ENCODE results near the gene C15orf40. TPM values are rescaled to one million over a fixed set of nuclear protein-coding genes. Genes with fewer than 3 reads are reported as not detected.

Gene C15orf40
- total and polyA plus RNA-seq, 3 donors from 2014 or later, result 22.8 to 55.2 (median 24.7) TPM

DNA sequence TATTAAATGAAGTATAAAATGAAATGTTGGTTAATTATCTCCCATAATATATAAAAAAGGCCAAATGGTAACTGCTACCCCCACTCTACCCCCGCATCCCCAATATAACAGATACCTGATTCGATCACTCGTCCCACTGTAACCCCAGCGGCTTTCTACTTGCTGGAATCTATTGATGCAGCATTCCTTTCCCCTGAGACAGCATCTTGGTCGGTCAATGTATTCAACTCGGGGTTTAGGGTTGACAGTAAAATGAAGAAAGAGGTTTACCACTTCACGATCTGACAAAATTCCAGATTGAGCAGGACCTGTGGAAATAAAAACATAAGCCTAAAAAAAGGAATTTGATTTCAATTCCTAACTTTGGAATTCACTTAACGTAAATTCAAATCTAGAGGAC is 18.6 kb upstream of the C15orf40 start:
- Histone ChIP-seq H3K4me3 (no peak overlapping the region), H3K27ac (no peak overlapping the region), H3K4me1 (no peaks in the 10 kb centered on the region), H3K9me3 (no peaks in the 10 kb centered on the region), H3K27me3 (no peaks in the 10 kb centered on the region), H3K36me3 (ENCODE audit: low read depth, missing control alignments) (no peaks in the 10 kb centered on the region)
- TF ChIP-seq, protein P1, sequence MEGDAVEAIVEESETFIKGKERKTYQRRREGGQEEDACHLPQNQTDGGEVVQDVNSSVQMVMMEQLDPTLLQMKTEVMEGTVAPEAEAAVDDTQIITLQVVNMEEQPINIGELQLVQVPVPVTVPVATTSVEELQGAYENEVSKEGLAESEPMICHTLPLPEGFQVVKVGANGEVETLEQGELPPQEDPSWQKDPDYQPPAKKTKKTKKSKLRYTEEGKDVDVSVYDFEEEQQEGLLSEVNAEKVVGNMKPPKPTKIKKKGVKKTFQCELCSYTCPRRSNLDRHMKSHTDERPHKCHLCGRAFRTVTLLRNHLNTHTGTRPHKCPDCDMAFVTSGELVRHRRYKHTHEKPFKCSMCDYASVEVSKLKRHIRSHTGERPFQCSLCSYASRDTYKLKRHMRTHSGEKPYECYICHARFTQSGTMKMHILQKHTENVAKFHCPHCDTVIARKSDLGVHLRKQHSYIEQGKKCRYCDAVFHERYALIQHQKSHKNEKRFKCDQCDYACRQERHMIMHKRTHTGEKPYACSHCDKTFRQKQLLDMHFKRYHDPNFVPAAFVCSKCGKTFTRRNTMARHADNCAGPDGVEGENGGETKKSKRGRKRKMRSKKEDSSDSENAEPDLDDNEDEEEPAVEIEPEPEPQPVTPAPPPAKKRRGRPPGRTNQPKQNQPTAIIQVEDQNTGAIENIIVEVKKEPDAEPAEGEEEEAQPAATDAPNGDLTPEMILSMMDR (IDR thresholded peaks at IDR 0.05), result no peak
- TF ChIP-seq POLR2A (IDR thresholded peaks at IDR 0.05), result no peak
- WGBS, 2 donors, result 95 to 96% methylated on average over 8 of the region's 8 CpGs
- DNase-seq, result no peak
- intact Hi-C loops (cut with DNase I; ENCODE audit: low total_unique reads), result no loop called here

DNA sequence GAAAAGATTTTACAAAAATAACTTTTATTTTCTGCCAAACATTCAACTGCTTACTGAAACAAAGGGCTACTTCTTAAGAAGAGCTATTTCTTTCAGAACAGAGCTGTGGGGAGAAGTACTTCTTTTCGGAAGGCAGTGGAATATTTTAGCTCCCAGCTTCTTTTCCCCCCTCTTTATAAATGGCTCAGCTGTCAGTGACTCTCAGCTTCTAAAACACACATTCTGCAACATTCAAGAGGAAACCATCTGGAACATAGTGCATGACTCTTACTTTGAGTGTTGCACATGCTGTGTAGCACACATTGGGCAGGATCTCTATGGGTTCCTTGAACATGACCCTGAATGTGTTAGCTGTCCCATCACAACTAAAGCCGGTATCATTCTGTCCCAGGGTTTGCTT is 7.0 kb upstream of the C15orf40 start:
- no peak for DNase-seq
- Histone ChIP-seq H3K27ac (no peak overlapping the region), H3K4me1 (no peaks in the 10 kb centered on the region), H3K27me3 (no peaks in the 10 kb centered on the region), H3K36me3 (ENCODE audit: low read depth, missing control alignments) (no peaks in the 10 kb centered on the region), H3K4me3 (no peak overlapping the region), H3K9me3 (no peaks in the 10 kb centered on the region)
- 85 to 88% methylated on average over 2 of the region's 2 CpGs for WGBS, 2 donors
- intact Hi-C loops (cut with DNase I; ENCODE audit: low total_unique reads), result no loop called here
- TF ChIP-seq, protein P1 (IDR thresholded peaks at IDR 0.05), result no peak
- no peak for TF ChIP-seq POLR2A (IDR thresholded peaks at IDR 0.05)

DNA sequence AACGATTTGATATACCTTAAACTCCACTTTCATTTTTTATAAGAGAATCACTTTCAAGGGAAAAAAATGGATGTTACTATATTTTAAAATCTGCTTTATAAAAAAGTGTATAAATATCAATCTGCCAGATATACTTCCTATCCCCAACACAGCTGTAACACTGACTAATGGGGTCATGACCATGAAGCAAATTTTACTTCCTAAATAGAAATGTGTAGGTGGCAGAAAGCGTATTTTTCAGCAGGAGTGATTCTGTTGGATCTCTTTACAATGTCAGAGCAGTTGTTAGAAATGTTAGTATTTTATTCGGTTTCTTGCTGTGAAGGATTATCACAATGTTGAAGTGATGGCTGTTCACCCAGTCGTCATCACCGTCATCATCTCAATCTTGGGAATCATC is 5.5 kb upstream of the C15orf40 start:
- no peaks in the 10 kb centered on the region for H3K27me3 ChIP-seq
- no peak overlapping the region for H3K27ac ChIP-seq
- intact Hi-C loops (cut with DNase I; ENCODE audit: low total_unique reads), result no loop called here
- H3K4me1 ChIP-seq, result peaks cover 4% of the 10 kb centered on the region
- no peak for DNase-seq
- TF ChIP-seq, protein P1 (IDR thresholded peaks at IDR 0.05), result no peak
- no peak for TF ChIP-seq POLR2A (IDR thresholded peaks at IDR 0.05)
- WGBS, 2 donors, result 89 to 90% methylated on average over 5 of the region's 5 CpGs
- H3K4me3 ChIP-seq, result no peak overlapping the region
- no peaks in the 10 kb centered on the region for H3K36me3 ChIP-seq (ENCODE audit: low read depth, missing control alignments)
- H3K9me3 ChIP-seq, result no peaks in the 10 kb centered on the region

GRCh38 chr15:83015361-83015760 is 3.9 kb upstream of the C15orf40 start:
- peaks cover 10% of the 10 kb centered on the region for H3K4me1 ChIP-seq
- no peaks in the 10 kb centered on the region for H3K27me3 ChIP-seq
- no peak for TF ChIP-seq POLR2A (IDR thresholded peaks at IDR 0.05)
- TF ChIP-seq, protein P1 (IDR thresholded peaks at IDR 0.05), result no peak
- H3K4me3 ChIP-seq, result no peak overlapping the region
- no peaks in the 10 kb centered on the region for H3K36me3 ChIP-seq (ENCODE audit: low read depth, missing control alignments)
- 78 to 83% methylated on average over 4 of the region's 4 CpGs for WGBS, 2 donors
- H3K27ac ChIP-seq, result no peak overlapping the region
- intact Hi-C loops (cut with DNase I; ENCODE audit: low total_unique reads), result no loop called here
- DNase-seq, result no peak
- H3K9me3 ChIP-seq, result no peaks in the 10 kb centered on the region

GRCh38 chr15:83014205-83014653 is 2.8 kb upstream of the C15orf40 start:
- DNase-seq, result no peak
- H3K36me3 ChIP-seq (ENCODE audit: low read depth, missing control alignments), result no peaks in the 10 kb centered on the region
- no peaks in the 10 kb centered on the region for H3K27me3 ChIP-seq
- no peak overlapping the region for H3K4me3 ChIP-seq
- intact Hi-C loops (cut with DNase I; ENCODE audit: low total_unique reads), result no loop called here
- TF ChIP-seq POLR2A (IDR thresholded peaks at IDR 0.05), result no peak
- TF ChIP-seq, protein P1 (IDR thresholded peaks at IDR 0.05), result no peak
- peaks cover 14% of the 10 kb centered on the region for H3K4me1 ChIP-seq
- 73% methylated on average over 5 of the region's 5 CpGs for WGBS, 2 donors
- H3K9me3 ChIP-seq, result no peaks in the 10 kb centered on the region
- no peak overlapping the region for H3K27ac ChIP-seq

All from testis (tissue), 3 donors.